AG09309 (cell line): ENCODE data around the gene GNAL.

Experiments
- DNase-seq: peaks from one replicate; pipeline ENCODE4 v3.0.0-alpha.2; 2010; ENCODE audit warnings: low read depth
- H3K4me3 ChIP-seq: 2 replicates; pipeline ENCODE4 v1.5.1; 2011; ENCODE audit warnings: mild to moderate bottlenecking, low read depth, low read length, moderate library complexity; ENCODE audit not compliant: control insufficient read depth
- CTCF ChIP-seq: IDR thresholded peaks from 2 replicates; pipeline ENCODE4 v1.5.1; 2011; ENCODE audit warnings: mild to moderate bottlenecking, low read depth, low read length, inconsistent platforms; ENCODE audit not compliant: insufficient read depth, control insufficient read depth; ENCODE audit errors: missing control alignments

The GNAL gene

GRCh38 chr18:11663439-11664029 lies 25.5 kb upstream of the GNAL start:
- TF ChIP-seq CTCF = no peak
- no peak overlapping the region for H3K4me3 ChIP-seq
- DNase-seq = no peak

DNA sequence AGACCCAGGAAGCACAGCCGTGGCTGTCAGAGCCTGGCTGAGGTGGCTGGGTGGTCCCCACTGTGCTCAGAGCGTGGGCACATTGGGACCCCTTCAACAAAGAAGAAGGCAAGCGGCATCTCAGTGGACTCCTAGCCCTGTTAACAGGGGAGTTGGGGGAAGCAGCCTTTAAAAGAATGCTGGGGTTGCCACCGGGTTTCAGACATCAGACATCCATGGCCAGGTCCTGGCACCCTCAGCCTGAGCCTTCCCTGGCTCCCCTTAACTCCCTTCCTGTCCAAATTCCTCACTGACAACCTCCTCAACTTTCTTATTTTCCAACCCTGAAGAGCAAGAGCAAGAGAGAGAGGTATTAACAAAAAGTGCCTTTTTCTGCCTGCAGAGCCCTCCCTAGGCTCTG lies 24.8 kb upstream of the GNAL start:
- no peak for DNase-seq
- no peak overlapping the region for H3K4me3 ChIP-seq

DNA sequence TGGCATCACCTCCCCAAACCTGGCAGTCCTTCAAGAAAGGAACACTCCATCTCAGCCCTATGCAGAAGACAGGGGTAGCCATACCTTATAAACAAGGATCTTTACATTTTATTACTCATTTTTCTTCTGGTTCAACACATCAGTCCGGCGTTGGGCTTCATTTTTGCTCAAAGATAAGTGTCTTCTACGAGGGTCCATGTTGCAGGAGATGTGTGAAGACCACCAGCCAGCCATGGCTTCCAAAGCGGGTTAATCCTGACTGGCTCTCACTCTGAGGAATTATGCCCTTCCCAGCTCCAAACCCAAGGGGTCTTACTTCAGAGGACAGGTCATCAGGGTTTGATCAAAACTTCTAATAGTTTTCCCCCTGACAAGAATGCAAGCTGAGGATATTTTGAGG lies 23.9 kb upstream of the GNAL start:
- TF ChIP-seq CTCF = no peak
- no peak overlapping the region for H3K4me3 ChIP-seq
- DNase-seq = no peak

More for the DNA sequence above, 24.8 kb upstream of the GNAL start:
- TF ChIP-seq CTCF = no peak

DNA sequence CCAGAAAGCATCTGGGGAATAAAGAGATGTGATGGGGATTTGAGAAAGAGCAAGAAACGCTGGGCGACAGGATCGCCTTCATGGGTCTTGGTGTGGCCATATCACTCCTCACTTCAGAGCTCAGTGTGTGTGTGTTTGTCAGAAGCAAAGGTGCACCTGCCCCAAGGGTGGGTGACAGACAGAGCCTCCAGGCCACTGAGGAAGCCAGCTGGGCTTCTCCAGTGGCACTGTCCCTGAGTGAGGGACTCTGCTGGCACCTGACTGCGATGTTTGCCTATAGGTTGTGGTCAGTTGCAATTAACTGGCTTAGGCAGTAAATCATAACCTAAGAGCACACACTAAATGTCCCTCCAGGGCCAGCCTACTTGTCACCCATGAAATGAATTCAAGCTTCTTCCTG lies 23.5 kb upstream of the GNAL start:
- no peak overlapping the region for H3K4me3 ChIP-seq
- DNase-seq = no peak
- TF ChIP-seq CTCF = no peak

GRCh38 chr18:11666176-11666575 lies 22.9 kb upstream of the GNAL start:
- H3K4me3 ChIP-seq = no peak overlapping the region
- no peak for TF ChIP-seq CTCF
- DNase-seq = no peak

GRCh38 chr18:11666831-11667230 lies 22.2 kb upstream of the GNAL start:
- no peak overlapping the region for H3K4me3 ChIP-seq
- no peak for TF ChIP-seq CTCF
- no peak for DNase-seq

- H3K4me3 ChIP-seq = no peak overlapping the region
- no peak for DNase-seq
- TF ChIP-seq CTCF = no peak
Measured at GRCh38 chr18:11667578-11667977, 21.5 kb upstream of the GNAL start.
